Liver (tissue), 3 donors: ENCODE data around the gene CCDC141.

ENCODE experiments used
- ATF3 ChIP-seq: IDR thresholded peaks from 2 replicates; pipeline ENCODE4 v1.6.1; 2016; ENCODE audit warnings: antibody characterized with exemption
- CTCF ChIP-seq: fragments of 150-350 bp; IDR thresholded peaks from 2 replicates; pipeline ENCODE4 v1.5.1; 2017; ENCODE audit warnings: improper control_type of control experiment, low read depth, low read length; ENCODE audit not compliant: missing input control
- EGR1 ChIP-seq, 2 donors: IDR thresholded peaks; 2 replicates each; pipeline ENCODE4 v1.6.1; 2016 to 2018; ENCODE audit warnings: antibody characterized with exemption in 2 of 2, low read depth in 2 of 2
- GABPA ChIP-seq, 2 donors: IDR thresholded peaks in 1 of 2; conservative IDR thresholded peaks in 1 of 2; 2 replicates each; pipeline ENCODE4 v1.6.1; 2016; ENCODE audit warnings: antibody characterized with exemption in 2 of 2, mild to moderate bottlenecking in 1 of 2, moderate library complexity in 1 of 2
- JUND ChIP-seq, 2 donors: IDR thresholded peaks; 2 replicates each; pipeline ENCODE4 v1.6.1; 2016; ENCODE audit warnings: antibody characterized with exemption in 2 of 2
- MAX ChIP-seq: IDR thresholded peaks from 2 replicates; pipeline ENCODE4 v1.6.1; 2016; ENCODE audit warnings: antibody characterized with exemption
- RAD21 ChIP-seq, 2 donors: IDR thresholded peaks; 2 replicates each; pipeline ENCODE4 v1.6.1; 2016; ENCODE audit warnings: antibody characterized with exemption in 2 of 2, mild to moderate bottlenecking in 2 of 2
- REST ChIP-seq: IDR thresholded peaks from 2 replicates; pipeline ENCODE4 v1.6.1; 2016; ENCODE audit warnings: antibody characterized with exemption, mild to moderate bottlenecking
- RXRA ChIP-seq, 2 donors: IDR thresholded peaks; 2 replicates each; pipeline ENCODE4 v1.6.1; 2017 to 2018; ENCODE audit warnings: antibody characterized with exemption in 2 of 2, mild to moderate bottlenecking in 1 of 2
- SP1 ChIP-seq: IDR thresholded peaks from 2 replicates; pipeline ENCODE4 v1.6.1; 2018; ENCODE audit warnings: antibody characterized with exemption, mild to moderate bottlenecking
- TAF1 ChIP-seq: conservative IDR thresholded peaks from 2 replicates; pipeline ENCODE4 v1.6.1; 2016; ENCODE audit warnings: antibody characterized with exemption, mild to moderate bottlenecking
- YY1 ChIP-seq: IDR thresholded peaks from 2 replicates; pipeline ENCODE4 v1.6.1; 2016; ENCODE audit warnings: antibody characterized with exemption, mild to moderate bottlenecking
- ZBTB33 ChIP-seq: IDR thresholded peaks from 2 replicates; pipeline ENCODE4 v1.6.1; 2016; ENCODE audit warnings: antibody characterized with exemption
- donor health status: healthy.
- donor health status: healthy.

GRCh38 chr2:179019260-179019659 is 30.7 kb downstream of the CCDC141 start:
- TF ChIP-seq REST (no peak), GABPA (IDR thresholded peaks at IDR 0.05 in 1 of 2, conservative IDR thresholded peaks at IDR 0.05 in 1 of 2) (no peak), CTCF (no peak), YY1 (no peak), RXRA (IDR thresholded peaks at IDR 0.05) (no peak), RAD21 (IDR thresholded peaks at IDR 0.05) (no peak), MAX (no peak), TAF1 (no peak), ZBTB33 (no peak), SP1 (no peak), EGR1 (IDR thresholded peaks at IDR 0.05; ENCODE audit: low read depth in 2 of 2) (no peak), JUND (IDR thresholded peaks at IDR 0.05) (no peak), ATF3 (no peak)
